Measurements from ENCODE around the gene NIBAN1.
"Not testable (repeated sequence)": the region's sequence is repeated elsewhere in the genome, so short reads cannot be mapped to it uniquely, and the experiment has no call there.

GRCh38 chr1:184957901-184958300, 16.4 kb downstream of the NIBAN1 start:
- TF ChIP-seq POLR2A, CTCF (IDR thresholded peaks at IDR 0.05): not testable (repeated sequence)

Data from vagina (tissue), 2 donors.